ENCODE measurements around the gene IGSF6.
"Not testable (repeated sequence)": the region's sequence is repeated elsewhere in the genome, so short reads cannot be mapped to it uniquely, and the experiment has no call there.

IGSF6 gene

GRCh38 chr16:21639493-21639892 is 12.9 kb downstream of the IGSF6 start:
- Histone ChIP-seq H3K4me3 (ENCODE audit: low read depth in 1 of 2, low read length in 1 of 2) (no peak overlapping the region), H3K36me3 (peaks cover 92% of the 10 kb centered on the region), H3K27ac (peak overlapping the region; percentile 56), H3K4me1 (ENCODE audit: control insufficient read depth in 1 of 2, insufficient read depth in 1 of 2, low read depth in 1 of 2, low read length in 1 of 2) (peaks cover 48 to 50% of the 10 kb centered on the region in 2 experiments), H3K27me3 (no peaks in the 10 kb centered on the region), H3K9me3 (no peaks in the 10 kb centered on the region)
- no peak for TF ChIP-seq CTCF (IDR thresholded peaks at IDR 0.05)

- H3K4me3 ChIP-seq (ENCODE audit: low read depth in 1 of 2, low read length in 1 of 2): no peak overlapping the region
- H3K27me3 ChIP-seq: no peaks in the 10 kb centered on the region
- peaks cover 89% of the 10 kb centered on the region for H3K36me3 ChIP-seq
- peak overlapping the region; percentile 56 for H3K27ac ChIP-seq
- H3K4me1 ChIP-seq (ENCODE audit: control insufficient read depth in 1 of 2, insufficient read depth in 1 of 2, low read depth in 1 of 2, low read length in 1 of 2): peaks cover 39 to 41% of the 10 kb centered on the region in 2 experiments
- no peak for TF ChIP-seq CTCF (IDR thresholded peaks at IDR 0.05)
- no peaks in the 10 kb centered on the region for H3K9me3 ChIP-seq
These were observed 13.8 kb downstream of the IGSF6 start for GRCh38 chr16:21638573-21638975.

- H3K27ac ChIP-seq: peak overlapping the region; percentile 56
- peaks cover 27 to 29% of the 10 kb centered on the region in 2 experiments for H3K4me1 ChIP-seq (ENCODE audit: control insufficient read depth in 1 of 2, insufficient read depth in 1 of 2, low read depth in 1 of 2, low read length in 1 of 2)
- peaks cover 85% of the 10 kb centered on the region for H3K36me3 ChIP-seq
- H3K27me3 ChIP-seq: no peaks in the 10 kb centered on the region
- no peaks in the 10 kb centered on the region for H3K9me3 ChIP-seq
- H3K4me3 ChIP-seq (ENCODE audit: low read depth in 1 of 2, low read length in 1 of 2): no peak overlapping the region
- TF ChIP-seq CTCF (IDR thresholded peaks at IDR 0.05): no peak
These were observed 15.1 kb downstream of the IGSF6 start for GRCh38 chr16:21637032-21637968.

GRCh38 chr16:21635694-21636093 is 16.7 kb downstream of the IGSF6 start:
- peaks cover 26 to 27% of the 10 kb centered on the region in 2 experiments for H3K4me1 ChIP-seq (ENCODE audit: control insufficient read depth in 1 of 2, insufficient read depth in 1 of 2, low read depth in 1 of 2, low read length in 1 of 2)

GRCh38 chr16:21634216-21634615 is 18.2 kb downstream of the IGSF6 start:
- Histone ChIP-seq H3K4me3 (ENCODE audit: low read depth in 1 of 2, low read length in 1 of 2) (no peak overlapping the region), H3K27ac (no peak overlapping the region), H3K27me3 (no peaks in the 10 kb centered on the region), H3K4me1 (ENCODE audit: control insufficient read depth in 1 of 2, insufficient read depth in 1 of 2, low read depth in 1 of 2, low read length in 1 of 2) (peaks cover 25 to 33% of the 10 kb centered on the region in 2 experiments), H3K36me3 (peaks cover 70% of the 10 kb centered on the region), H3K9me3 (no peaks in the 10 kb centered on the region)
- no peak for TF ChIP-seq CTCF (IDR thresholded peaks at IDR 0.05)

More at GRCh38 chr16:21635694-21636093, 16.7 kb downstream of the IGSF6 start:
- H3K36me3 ChIP-seq: peaks cover 72% of the 10 kb centered on the region
- H3K9me3 ChIP-seq; H3K4me3 ChIP-seq (ENCODE audit: low read depth in 1 of 2, low read length in 1 of 2); H3K27ac ChIP-seq; H3K27me3 ChIP-seq: not testable (repeated sequence)

GRCh38 chr16:21631951-21632575 is 20.3 kb downstream of the IGSF6 start:
- H3K36me3 ChIP-seq: peaks cover 57% of the 10 kb centered on the region
- not testable (repeated sequence) for H3K27me3 ChIP-seq; H3K9me3 ChIP-seq; H3K4me3 ChIP-seq (ENCODE audit: low read depth in 1 of 2, low read length in 1 of 2)
- peaks cover 37% of the 10 kb centered on the region in 2 experiments for H3K4me1 ChIP-seq (ENCODE audit: control insufficient read depth in 1 of 2, insufficient read depth in 1 of 2, low read depth in 1 of 2, low read length in 1 of 2)
- H3K27ac ChIP-seq: peak overlapping the region; percentile 72

- H3K36me3 ChIP-seq: peaks cover 50% of the 10 kb centered on the region
- peak overlapping the region; percentile 72 for H3K27ac ChIP-seq
- H3K9me3 ChIP-seq; H3K4me3 ChIP-seq (ENCODE audit: low read depth in 1 of 2, low read length in 1 of 2); H3K27me3 ChIP-seq: not testable (repeated sequence)
- peaks cover 43 to 44% of the 10 kb centered on the region in 2 experiments for H3K4me1 ChIP-seq (ENCODE audit: control insufficient read depth in 1 of 2, insufficient read depth in 1 of 2, low read depth in 1 of 2, low read length in 1 of 2)
These were observed 21.0 kb downstream of the IGSF6 start for GRCh38 chr16:21631376-21631775.

- not testable (repeated sequence) for H3K4me3 ChIP-seq (ENCODE audit: low read depth in 1 of 2, low read length in 1 of 2); H3K9me3 ChIP-seq; H3K27me3 ChIP-seq
- H3K36me3 ChIP-seq: peaks cover 49% of the 10 kb centered on the region
- peak overlapping the region; percentile 72 for H3K27ac ChIP-seq
- H3K4me1 ChIP-seq (ENCODE audit: control insufficient read depth in 1 of 2, insufficient read depth in 1 of 2, low read depth in 1 of 2, low read length in 1 of 2): peaks cover 49% of the 10 kb centered on the region in 2 experiments
These were observed 21.5 kb downstream of the IGSF6 start for GRCh38 chr16:21630866-21631265.

Measured in neutrophil (primary cell).